Measurements from ENCODE around the gene ARID3A. TPM values are rescaled to one million over a fixed set of nuclear protein-coding genes. Genes with fewer than 3 reads are reported as not detected.
"Not testable (repeated sequence)": the region's sequence is repeated elsewhere in the genome, so short reads cannot be mapped to it uniquely, and the experiment has no call there.

Gene ARID3A
- polyA plus RNA-seq, 10 donors = 6.9 to 13.1 (median 10.4) TPM

- DNase-seq = no peak
These were observed 35.0 kb upstream of the ARID3A start for GRCh38 chr19:890831-891230.

GRCh38 chr19:891421-892200, 34.2 kb upstream of the ARID3A start:
- not testable (repeated sequence) for DNase-seq

GRCh38 chr19:892243-892893, 33.5 kb upstream of the ARID3A start:
- DNase-seq = peak in 1 of 3 donors; percentile 37

- peak; percentile 93 to 98 (median 96) for DNase-seq
These were observed 32.7 kb upstream of the ARID3A start, which contains the start of the genes MED16 and RNU6-9 for GRCh38 chr19:892894-893689. TSS of gene MED16 (minus strand) at chr19:893187. CDS start at chr19:891131, 2,056 bp downstream. TSS of gene RNU6-9 (plus strand) at chr19:893484.

GRCh38 chr19:896434-896833, 29.4 kb upstream of the ARID3A start:
- DNase-seq = no peak

- no peak for DNase-seq
These were observed 28.8 kb upstream of the ARID3A start for GRCh38 chr19:896999-897398.

GRCh38 chr19:897442-898039, 28.3 kb upstream of the ARID3A start:
- DNase-seq = no peak

GRCh38 chr19:898663-899062, 27.2 kb upstream of the ARID3A start:
- DNase-seq = no peak

- DNase-seq = no peak
These were observed 26.3 kb upstream of the ARID3A start for GRCh38 chr19:899336-900042.

GRCh38 chr19:900043-900301, 25.9 kb upstream of the ARID3A start:
- no peak for DNase-seq

GRCh38 chr19:900302-901111, 25.3 kb upstream of the ARID3A start:
- no peak for DNase-seq

- no peak for DNase-seq
These were observed 24.4 kb upstream of the ARID3A start for GRCh38 chr19:901216-902092.

GRCh38 chr19:902093-902370, 23.8 kb upstream of the ARID3A start:
- DNase-seq = no peak

- no peak for DNase-seq
These were observed 23.2 kb upstream of the ARID3A start for GRCh38 chr19:902446-903226.

GRCh38 chr19:903266-903797, 22.5 kb upstream of the ARID3A start:
- DNase-seq = peak in 1 of 3 donors; percentile 26

GRCh38 chr19:904545-904944, 21.3 kb upstream of the ARID3A start:
- DNase-seq = no peak

GRCh38 chr19:906480-906879, 19.4 kb upstream of the ARID3A start:
- DNase-seq = no peak

- peak in 1 of 3 donors; percentile 39 for DNase-seq
These were observed 18.5 kb upstream of the ARID3A start for GRCh38 chr19:907183-907853.

Data from muscle of back (tissue), 11 donors.